GM21619 (cell line): Measurements from ENCODE around the gene GPR75.
"Not testable (repeated sequence)": the region's sequence is repeated elsewhere in the genome, so short reads cannot be mapped to it uniquely, and the experiment has no call there.

Source experiments
- ATAC-seq: cut with Tn5 transposase; IDR thresholded peaks from one replicate; pipeline ENCODE4 v1.9.1; 2021; ENCODE audit not compliant: unreplicated experiment

GPR75 gene

GRCh38 chr2:53854678-53855077 is 5.1 kb downstream of the GPR75 start:
- peak; percentile 65 for ATAC-seq

- no peak for ATAC-seq
These were observed 7.2 kb downstream of the GPR75 start for GRCh38 chr2:53852532-53852931.

- not testable (repeated sequence) for ATAC-seq
These were observed 8.6 kb downstream of the GPR75 start for GRCh38 chr2:53851052-53851757.

- ATAC-seq = no peak
These were observed 11.7 kb downstream of the GPR75 start for GRCh38 chr2:53848062-53848461.

GRCh38 chr2:53843595-53843994 is 16.2 kb downstream of the GPR75 start:
- ATAC-seq = no peak

- no peak for ATAC-seq
These were observed 16.9 kb downstream of the GPR75 start for GRCh38 chr2:53842891-53843290.

GRCh38 chr2:53841651-53842050 is 18.1 kb downstream of the GPR75 start:
- ATAC-seq = not testable (repeated sequence)

GRCh38 chr2:53840580-53840979 is 19.2 kb downstream of the GPR75 start:
- no peak for ATAC-seq

- ATAC-seq = not testable (repeated sequence)
These were observed 29.8 kb downstream of the GPR75 start for GRCh38 chr2:53829980-53830290.

GRCh38 chr2:53829273-53829979 is 30.3 kb downstream of the GPR75 start:
- ATAC-seq = no peak

- no peak for ATAC-seq
These were observed 31.4 kb downstream of the GPR75 start for GRCh38 chr2:53828331-53828730.

GRCh38 chr2:53827398-53828175 is 32.2 kb downstream of the GPR75 start:
- ATAC-seq = no peak

- no peak for ATAC-seq
These were observed 33.0 kb downstream of the GPR75 start for GRCh38 chr2:53826587-53827397.

GRCh38 chr2:53826030-53826410 is 33.7 kb downstream of the GPR75 start:
- ATAC-seq = no peak

- not testable (repeated sequence) for ATAC-seq
These were observed 36.1 kb downstream of the GPR75 start for GRCh38 chr2:53823639-53824038.

- ATAC-seq = no peak
These were observed 38.0 kb downstream of the GPR75 start for GRCh38 chr2:53821810-53822209.

GRCh38 chr2:53820711-53821110 is 39.1 kb downstream of the GPR75 start:
- ATAC-seq = no peak

GRCh38 chr2:53820048-53820447 is 39.7 kb downstream of the GPR75 start:
- ATAC-seq = no peak

GRCh38 chr2:53819634-53820033 is 40.1 kb downstream of the GPR75 start:
- no peak for ATAC-seq

- ATAC-seq = no peak
These were observed 40.8 kb downstream of the GPR75 start for GRCh38 chr2:53818854-53819435.

GRCh38 chr2:53813151-53813550 is 46.6 kb downstream of the GPR75 start:
- no peak for ATAC-seq
